Astrocyte of the cerebellum (primary cell): ENCODE measurements around the gene SRA1.
"Not testable (repeated sequence)": the region's sequence is repeated elsewhere in the genome, so short reads cannot be mapped to it uniquely, and the experiment has no call there.

Source experiments
- DNase-seq: peaks from one replicate; pipeline ENCODE4 v3.0.0-alpha.2; 2011; ENCODE audit warnings: low read depth
- H3K4me3 ChIP-seq: 2 replicates; pipeline ENCODE4 v1.5.1; 2011; ENCODE audit warnings: mild to moderate bottlenecking, low read depth, low read length, moderate library complexity
- CTCF ChIP-seq: IDR thresholded peaks from 2 replicates; pipeline ENCODE4 v1.5.1; 2012; ENCODE audit warnings: low read length, low read depth, moderate library complexity, mild to moderate bottlenecking; ENCODE audit errors: missing control alignments
- in situ Hi-C: cut with HindIII; loops from 2 replicates; pipeline ENCODE4 v1.10.0; 2017; ENCODE audit warnings: low sequenced_read_pairs

Gene SRA1

GRCh38 chr5:140588311-140589070 is 31.2 kb upstream of the SRA1 start:
- no peak for DNase-seq
- no peak overlapping the region for H3K4me3 ChIP-seq
- in situ Hi-C loops = no loop called here
- TF ChIP-seq CTCF = no peak

GRCh38 chr5:140587495-140587894 is 30.2 kb upstream of the SRA1 start:
- no peak overlapping the region for H3K4me3 ChIP-seq
- no peak for TF ChIP-seq CTCF
- DNase-seq = no peak
- in situ Hi-C loops = no loop called here

- in situ Hi-C loops, H3K4me3 ChIP-seq, DNase-seq: not testable (repeated sequence)
Measured at GRCh38 chr5:140579188-140579747, 22.0 kb upstream of the SRA1 start.

- in situ Hi-C loops = no loop called here
- H3K4me3 ChIP-seq = no peak overlapping the region
- TF ChIP-seq CTCF = no peak
- DNase-seq = no peak
Measured at GRCh38 chr5:140576776-140577201, 19.5 kb upstream of the SRA1 start.

GRCh38 chr5:140575309-140575708 is 18.0 kb upstream of the SRA1 start:
- no peak overlapping the region for H3K4me3 ChIP-seq
- in situ Hi-C loops = no loop called here
- no peak for TF ChIP-seq CTCF
- no peak for DNase-seq

- no peak for DNase-seq
- H3K4me3 ChIP-seq = no peak overlapping the region
- in situ Hi-C loops = no loop called here
- no peak for TF ChIP-seq CTCF
Measured at GRCh38 chr5:140574165-140574564, 16.9 kb upstream of the SRA1 start.

GRCh38 chr5:140573683-140574082 is 16.4 kb upstream of the SRA1 start:
- H3K4me3 ChIP-seq = no peak overlapping the region
- TF ChIP-seq CTCF = no peak
- no peak for DNase-seq
- in situ Hi-C loops = no loop called here
